Chondrocyte (in vitro differentiated cells): ENCODE results near the gene LLGL2. TPM values are rescaled to one million over a fixed set of nuclear protein-coding genes. Genes with fewer than 3 reads are reported as not detected.

Source experiments
- DNase-seq: peaks from one replicate; pipeline ENCODE4 v3.0.0; 2021; ENCODE audit warnings: mixed read lengths, low spot score
- H3K27ac Mint-ChIP-seq: one replicate; pipeline ENCODE4 v1.8.0; 2021; ENCODE audit warnings: mild to moderate bottlenecking, moderate library complexity, mixed read lengths; ENCODE audit not compliant: unreplicated experiment
- H3K27me3 Mint-ChIP-seq: 2 replicates; pipeline ENCODE4 v1.8.0; 2021; ENCODE audit warnings: low read depth, mixed read lengths
- H3K36me3 Mint-ChIP-seq: 2 replicates; pipeline ENCODE4 v1.8.0; 2021; ENCODE audit warnings: low read depth, mixed read lengths
- H3K4me1 Mint-ChIP-seq: 2 replicates; pipeline ENCODE4 v1.8.0; 2021; ENCODE audit warnings: low read depth, mild to moderate bottlenecking, mixed read lengths
- H3K4me3 Mint-ChIP-seq: one replicate; pipeline ENCODE4 v1.8.0; 2021; ENCODE audit warnings: mild to moderate bottlenecking, moderate library complexity, mixed read lengths; ENCODE audit not compliant: unreplicated experiment
- H3K9me3 Mint-ChIP-seq: 2 replicates; pipeline ENCODE4 v1.8.0; 2021; ENCODE audit warnings: low read depth, mixed read lengths
- CTCF ChIP-seq: fragments of 200-600 bp; sonication (generic); IDR thresholded peaks from 2 replicates; pipeline ENCODE4 v1.5.0; 2021; ENCODE audit warnings: antibody characterized with exemption, mild to moderate bottlenecking, moderate library complexity
- total RNA-seq: library from RNA; stranded (reverse); gene quantifications from 3 replicates; pipeline ENCODE4 v1.2.1, GENCODE V29; 2021

Gene LLGL2
- total RNA-seq, 1 donor from 2014 or later = 1.8 TPM

GRCh38 chr17:75546181-75546580 is 20.7 kb downstream of the LLGL2 start:
- TF ChIP-seq CTCF = no peak
- DNase-seq = no peak
- no peaks in the 10 kb centered on the region for H3K9me3 Mint-ChIP-seq
- no peaks in the 10 kb centered on the region for H3K36me3 Mint-ChIP-seq
- no peaks in the 10 kb centered on the region for H3K4me1 Mint-ChIP-seq
- no peak overlapping the region for H3K4me3 Mint-ChIP-seq
- H3K27ac Mint-ChIP-seq = no peak overlapping the region
- peaks cover 3% of the 10 kb centered on the region for H3K27me3 Mint-ChIP-seq

GRCh38 chr17:75547091-75547490 is 21.6 kb downstream of the LLGL2 start:
- H3K9me3 Mint-ChIP-seq = no peaks in the 10 kb centered on the region
- no peak overlapping the region for H3K4me3 Mint-ChIP-seq
- H3K36me3 Mint-ChIP-seq = no peaks in the 10 kb centered on the region
- DNase-seq = no peak
- no peak overlapping the region for H3K27ac Mint-ChIP-seq
- H3K27me3 Mint-ChIP-seq = peaks cover 3% of the 10 kb centered on the region
- no peak for TF ChIP-seq CTCF
- H3K4me1 Mint-ChIP-seq = no peaks in the 10 kb centered on the region

- H3K4me3 Mint-ChIP-seq = no peak overlapping the region
- H3K36me3 Mint-ChIP-seq = no peaks in the 10 kb centered on the region
- DNase-seq = no peak
These were observed 23.3 kb downstream of the LLGL2 start for GRCh38 chr17:75548813-75549212.

GRCh38 chr17:75549246-75550138 is 24.0 kb downstream of the LLGL2 start:
- peaks cover 3% of the 10 kb centered on the region for H3K27me3 Mint-ChIP-seq
- H3K4me3 Mint-ChIP-seq = no peak overlapping the region
- DNase-seq = no peak

More at GRCh38 chr17:75548813-75549212, 23.3 kb downstream of the LLGL2 start:
- Mint-ChIP-seq H3K27ac (no peak overlapping the region), H3K27me3 (peaks cover 3% of the 10 kb centered on the region), H3K9me3 (no peaks in the 10 kb centered on the region), H3K4me1 (peaks cover 13% of the 10 kb centered on the region)
- TF ChIP-seq CTCF = no peak

GRCh38 chr17:75550139-75550465 is 24.6 kb downstream of the LLGL2 start:
- Mint-ChIP-seq H3K27me3 (peaks cover 3% of the 10 kb centered on the region), H3K4me3 (no peak overlapping the region), H3K9me3 (no peaks in the 10 kb centered on the region), H3K36me3 (no peaks in the 10 kb centered on the region), H3K27ac (no peak overlapping the region), H3K4me1 (peaks cover 13% of the 10 kb centered on the region)
- DNase-seq = no peak
- TF ChIP-seq CTCF = no peak

More at GRCh38 chr17:75549246-75550138, 24.0 kb downstream of the LLGL2 start:
- no peaks in the 10 kb centered on the region for H3K36me3 Mint-ChIP-seq
- no peak for TF ChIP-seq CTCF
- H3K9me3 Mint-ChIP-seq = no peaks in the 10 kb centered on the region
- H3K27ac Mint-ChIP-seq = no peak overlapping the region
- peaks cover 13% of the 10 kb centered on the region for H3K4me1 Mint-ChIP-seq
